HepG2 (cell line): Measurements from ENCODE around the gene PDZD2. TPM values are rescaled to one million over a fixed set of nuclear protein-coding genes. Genes with fewer than 3 reads are reported as not detected.

Experiments
- ATAC-seq: fragments of 200-7000 bp; cut with Tn5 transposase; 3 replicates; pipeline ENCODE4 v1.9.1; 2020; ENCODE audit warnings: mild to moderate bottlenecking, moderate library complexity
- BruUV-seq: library from RNA; stranded (reverse); fragments of 400-500 nt; replicated peaks from 2 replicates; lab custom pipeline; 2021; lab: Mats Ljungman, UMichigan
- CTCF ChIA-PET: fragments of 300-600 bp; formaldehyde crosslinking; extraction: SDS; loops from one replicate; lab custom pipeline; 2021; ENCODE audit warnings: low total read pairs, inconsistent platforms, low intra/inter-chr PET ratio; lab: Yijun Ruan, JAX
- POLR2A ChIA-PET: fragments of 350-600 bp; sonication (Branson Sonifier 250); formaldehyde crosslinking; loops from one replicate; lab custom pipeline; 2020; ENCODE audit warnings: antibody characterized with exemption, inconsistent platforms; lab: Yijun Ruan, JAX
- DNase-seq: peaks from one replicate; pipeline ENCODE4 v3.0.0-alpha.2; 2015; ENCODE audit warnings: low spot score
- FAIRE-seq: peaks from 3 replicates; lab custom pipeline; 2011; peaks lifted over from hg19 to GRCh38; lab: Jason Lieb, UNC
- H2AFZ ChIP-seq: one replicate; pipeline ENCODE4 v1.6.1; 2011; ENCODE audit warnings: low read length, inconsistent platforms
- H3K27ac ChIP-seq: fragments of 300-600 bp; 3 replicates; pipeline ENCODE4 v1.8.0; 2011; ENCODE audit warnings: mixed run types, mild to moderate bottlenecking, mixed read lengths, low read length, inconsistent platforms; ENCODE audit not compliant: insufficient read depth; ENCODE audit errors: extremely low read length
- H3K27me3 ChIP-seq, 2 experiments: fragments of 200-600 bp in 1 of 2; 2 replicates in 1 of 2; 3 replicates in 1 of 2; pipeline versions ENCODE4 v1.6.0 to v1.8.0; 2011; ENCODE audit warnings: low read length in 2 of 2, mild to moderate bottlenecking in 2 of 2, moderate library complexity in 2 of 2, inconsistent platforms in 1 of 2; ENCODE audit not compliant: insufficient read depth in 2 of 2, control insufficient read depth in 1 of 2
- H3K36me3 ChIP-seq, 2 experiments: fragments of 200-600 bp in 1 of 2; replicated peaks in 1 of 2; 2 replicates in 1 of 2; 3 replicates in 1 of 2; pipeline versions ENCODE4 v1.5.1 to v1.8.0; 2011; ENCODE audit warnings: low read length in 2 of 2, inconsistent platforms in 1 of 2; ENCODE audit not compliant: insufficient read depth in 2 of 2, control insufficient read depth in 1 of 2
- H3K4me1 ChIP-seq: 2 replicates; pipeline ENCODE4 v1.5.1; 2012; ENCODE audit warnings: low read length, inconsistent platforms; ENCODE audit not compliant: insufficient read depth
- H3K4me2 ChIP-seq: 2 replicates; pipeline ENCODE4 v1.6.0; 2011; ENCODE audit warnings: low read depth, low read length, inconsistent platforms
- H3K4me3 ChIP-seq, 3 experiments: fragments of 200-600 bp in 1 of 3; sonication (generic), shearing (Covaris generic) in 1 of 3; replicated peaks in 1 of 3; 2 replicates each; pipeline ENCODE4 v1.5.1; 2011 to 2016; ENCODE audit warnings: low read length in 3 of 3, inconsistent platforms in 2 of 3, low read depth in 2 of 3, mild to moderate bottlenecking in 2 of 3, control low read depth in 1 of 3, mixed read lengths in 1 of 3; ENCODE audit not compliant: insufficient read depth in 1 of 3
- H3K79me2 ChIP-seq: one replicate; pipeline ENCODE4 v1.6.1; 2011; ENCODE audit warnings: low read length, inconsistent platforms; ENCODE audit not compliant: insufficient read depth
- H3K9ac ChIP-seq: 2 replicates; pipeline ENCODE4 v1.6.0; 2011; ENCODE audit warnings: mild to moderate bottlenecking, low read depth, low read length, inconsistent platforms; ENCODE audit not compliant: insufficient read depth
- H3K9me3 ChIP-seq: 2 replicates; pipeline ENCODE4 v1.5.1; 2012; ENCODE audit warnings: mild to moderate bottlenecking, low read length
- H4K20me1 ChIP-seq: 2 replicates; pipeline ENCODE4 v1.6.0; 2011; ENCODE audit warnings: inconsistent platforms, mild to moderate bottlenecking, low read length, moderate library complexity; ENCODE audit not compliant: insufficient read depth
- GTF2F1 ChIP-seq: fragments of 150-350 bp; IDR thresholded peaks from 2 replicates; pipeline ENCODE4 v1.6.1; 2014; ENCODE audit warnings: low read length
- KMT2A ChIP-seq: sonication (generic); formaldehyde crosslinking; IDR thresholded peaks from 2 replicates; pipeline ENCODE4 v1.4.0; 2020; ENCODE audit warnings: missing genetic modification reagents
- ZBTB7B ChIP-seq: sonication (generic); formaldehyde crosslinking; IDR thresholded peaks from 2 replicates; pipeline ENCODE4 v1.4.0; 2020; ENCODE audit warnings: missing genetic modification reagents
- ZFX ChIP-seq: sonication (generic); formaldehyde crosslinking; IDR thresholded peaks from 2 replicates; pipeline ENCODE4 v1.4.0; 2020; ENCODE audit warnings: mild to moderate bottlenecking, low read depth, missing genetic modification reagents, moderate library complexity
- ZGPAT ChIP-seq: IDR thresholded peaks from 2 replicates; pipeline ENCODE4 v1.6.1; 2016; ENCODE audit warnings: mild to moderate bottlenecking
- ZKSCAN1 ChIP-seq: fragments of 150-350 bp; IDR thresholded peaks from 2 replicates; pipeline ENCODE4 v1.6.1; 2014; ENCODE audit warnings: low read length
- ZNF143 ChIP-seq: sonication (generic); formaldehyde crosslinking; IDR thresholded peaks from 2 replicates; pipeline ENCODE4 v1.4.0; 2020; ENCODE audit warnings: missing genetic modification reagents
- ZNF280B ChIP-seq: sonication (generic); formaldehyde crosslinking; IDR thresholded peaks from 2 replicates; pipeline ENCODE4 v1.5.0; 2020; ENCODE audit warnings: missing genetic modification reagents, mild to moderate bottlenecking, borderline replicate concordance
- ZNF674 ChIP-seq: sonication (generic); formaldehyde crosslinking; IDR thresholded peaks from 2 replicates; pipeline ENCODE4 v1.5.0; 2020; ENCODE audit warnings: low read depth, mild to moderate bottlenecking, missing genetic modification reagents
- ZNF703 ChIP-seq: sonication (generic); formaldehyde crosslinking; IDR thresholded peaks from 2 replicates; pipeline ENCODE4 v1.5.1; 2020; ENCODE audit warnings: missing genetic modification reagents, mild to moderate bottlenecking, moderate library complexity, borderline replicate concordance
- ZNF747 ChIP-seq: sonication (generic); formaldehyde crosslinking; IDR thresholded peaks from 2 replicates; pipeline ENCODE4 v1.8.1; 2023; ENCODE audit warnings: missing genetic modification reagents, mild to moderate bottlenecking, borderline replicate concordance
- WGBS: methylation state at CpG from one replicate; pipeline ENCODE4 v1.1.6; 2017; ENCODE audit warnings: low lambda C conversion rate; 5-methylcytosine and 5-hydroxymethylcytosine counted together
- in situ Hi-C: cut with HindIII; loops from 2 replicates; pipeline ENCODE4 v1.10.0; 2017; ENCODE audit warnings: low pct_unique_long_range_greater_than_20kb; ENCODE audit not compliant: extremely low pct_ligation_motif_present
- intact Hi-C: fragments of 100-400 bp; cut with micrococcal nuclease; formaldehyde crosslinking; loops from one replicate; pipeline ENCODE4 v1.10.0; 2022; ENCODE audit not compliant: unreplicated experiment
- polyA plus RNA-seq, 8 experiments: library from polyadenylated mRNA; depleted of rRNA in 3 of 8; stranded (reverse) in 7 of 8; unstranded in 1 of 8; fragments of >200 nt; fragmentation: Illumina TruSeq in 4 of 8; extraction: Trizol in 4 of 8; gene quantifications; 2 replicates each; pipeline versions ENCODE4 v1.2.1 to v1.2.3, GENCODE V29; 2011 to 2016; ENCODE audit warnings: low read depth in 4 of 8, missing spikeins in 1 of 8, mixed read lengths in 1 of 8; ENCODE audit not compliant: insufficient read depth in 1 of 8
- total RNA-seq, 5 experiments: library from RNA; depleted of rRNA; stranded (reverse); fragments of >200 nt; fragmentation: Illumina TruSeq; extraction: Trizol; gene quantifications; 2 replicates each; pipeline ENCODE4 v1.2.3, GENCODE V29; 2016; ENCODE audit warnings: low read depth in 1 of 5
- TF ChIP-seq, protein P1 (sequence below), 2 experiments: sonication (generic) in 1 of 2; formaldehyde crosslinking in 1 of 2; IDR thresholded peaks; 2 replicates each; pipeline versions ENCODE4 v1.5.1 to v1.6.1; 2011 to 2020; ENCODE audit warnings: borderline replicate concordance in 1 of 2, low read depth in 1 of 2, low read length in 1 of 2, mild to moderate bottlenecking in 1 of 2, missing genetic modification reagents in 1 of 2, moderate library complexity in 1 of 2

PDZD2 gene
- total and polyA plus RNA-seq, 2 of the 13 experiments (the other 11 are each of a cell fraction or from before 2014, with no cell fraction given) = 0.04 TPM; not detected in 1

DNA sequence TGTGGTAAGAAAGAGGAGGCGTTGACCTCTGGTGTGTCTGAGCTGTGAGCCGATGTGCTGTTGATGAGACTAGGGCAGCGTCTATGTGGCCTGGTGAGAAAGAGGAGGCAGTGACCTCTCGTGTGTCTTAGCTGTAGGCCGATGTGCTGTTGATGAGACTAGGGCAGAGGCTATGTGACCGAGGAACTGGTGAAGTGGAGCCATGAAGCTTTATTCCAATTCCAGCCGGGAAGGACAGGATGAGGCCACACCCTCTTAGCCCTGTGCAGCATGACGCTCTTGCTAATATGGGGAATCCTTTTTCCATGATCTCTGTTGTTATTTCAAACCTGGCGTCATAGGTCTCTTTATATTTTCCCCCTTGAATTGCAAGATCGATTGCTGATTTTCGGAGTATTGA is 362.8 kb downstream of the PDZD2 start:
- CTCF ChIA-PET = no interaction called here
- FAIRE-seq (no peak), ATAC-seq (peak; percentile 48), DNase-seq (no peak)
- 66% methylated on average over 11 of the region's 11 CpGs for WGBS
- H3K27me3 ChIP-seq = no peaks in the 10 kb centered on the region; a peak in 1 of 5 replicates
- H3K4me2 ChIP-seq = no peak overlapping the region
- no peak overlapping the region for H3K9ac ChIP-seq
- no peaks in the 10 kb centered on the region for H3K9me3 ChIP-seq
- H3K36me3 ChIP-seq = no peaks in the 10 kb centered on the region
- intact Hi-C loops = no loop called here
- H2AFZ ChIP-seq = no peak overlapping the region
- no peaks in the 10 kb centered on the region for H4K20me1 ChIP-seq
- H3K4me3 ChIP-seq = no peak overlapping the region
- no peak overlapping the region for H3K27ac ChIP-seq
- no peaks in the 10 kb centered on the region for H3K79me2 ChIP-seq
- POLR2A ChIA-PET = no interaction called here
- no peak for TF ChIP-seq ZBTB7B (CRISPR knock-in tag)
- no peak for TF ChIP-seq ZNF703
- no peak for TF ChIP-seq KMT2A
- TF ChIP-seq ZFX (CRISPR knock-in tag) = no peak
- no peak for TF ChIP-seq GTF2F1
- no peak for TF ChIP-seq ZGPAT (CRISPR knock-in tag)
- TF ChIP-seq, protein P1, sequence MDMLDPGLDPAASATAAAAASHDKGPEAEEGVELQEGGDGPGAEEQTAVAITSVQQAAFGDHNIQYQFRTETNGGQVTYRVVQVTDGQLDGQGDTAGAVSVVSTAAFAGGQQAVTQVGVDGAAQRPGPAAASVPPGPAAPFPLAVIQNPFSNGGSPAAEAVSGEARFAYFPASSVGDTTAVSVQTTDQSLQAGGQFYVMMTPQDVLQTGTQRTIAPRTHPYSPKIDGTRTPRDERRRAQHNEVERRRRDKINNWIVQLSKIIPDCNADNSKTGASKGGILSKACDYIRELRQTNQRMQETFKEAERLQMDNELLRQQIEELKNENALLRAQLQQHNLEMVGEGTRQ (IDR thresholded peaks at IDR 0.05; ENCODE audit: low read depth, low read length) = no peak
- TF ChIP-seq, protein P1 (CRISPR knock-in tag; IDR thresholded peaks at IDR 0.05; ENCODE audit: borderline replicate concordance) = no peak
- TF ChIP-seq ZNF747 = no peak
- TF ChIP-seq ZNF280B (CRISPR knock-in tag) = no peak
- no peak for TF ChIP-seq ZKSCAN1
- TF ChIP-seq ZNF674 (CRISPR knock-in tag) = no peak
- no peak for TF ChIP-seq ZNF143 (CRISPR knock-in tag)
- no TSS peak for BruUV-seq
- no peaks in the 10 kb centered on the region for H3K4me1 ChIP-seq
- in situ Hi-C loops = no loop called here
